HG03175 (cell line): ENCODE data around the gene GPATCH1.
"Not testable (repeated sequence)": the region's sequence is repeated elsewhere in the genome, so short reads cannot be mapped to it uniquely, and the experiment has no call there.

Source experiments
- ATAC-seq: cut with Tn5 transposase; IDR thresholded peaks from one replicate; pipeline ENCODE4 v1.9.1; 2021; ENCODE audit warnings: mild to moderate bottlenecking, moderate library complexity; ENCODE audit not compliant: unreplicated experiment

Gene GPATCH1

DNA sequence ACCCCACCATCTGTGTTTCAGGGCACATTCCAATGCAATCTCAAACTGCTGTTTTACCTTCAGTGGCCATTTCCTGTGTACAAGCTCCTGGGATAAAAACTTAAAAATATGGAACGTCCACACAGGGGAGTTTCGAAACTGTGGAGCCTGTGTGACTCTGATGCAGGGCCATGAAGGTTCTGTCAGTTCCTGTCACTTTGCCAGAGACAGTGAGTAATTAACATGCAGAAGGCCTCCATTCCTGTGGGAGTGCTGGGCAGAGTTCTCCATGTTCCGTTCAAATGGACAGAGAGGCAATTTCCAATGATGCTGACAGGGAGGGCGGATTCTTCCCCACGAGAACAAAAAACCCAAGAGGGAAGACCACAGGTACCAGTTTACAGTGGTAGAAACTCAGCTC lies 75.4 kb downstream of the GPATCH1 start:
- ATAC-seq: no peak

DNA sequence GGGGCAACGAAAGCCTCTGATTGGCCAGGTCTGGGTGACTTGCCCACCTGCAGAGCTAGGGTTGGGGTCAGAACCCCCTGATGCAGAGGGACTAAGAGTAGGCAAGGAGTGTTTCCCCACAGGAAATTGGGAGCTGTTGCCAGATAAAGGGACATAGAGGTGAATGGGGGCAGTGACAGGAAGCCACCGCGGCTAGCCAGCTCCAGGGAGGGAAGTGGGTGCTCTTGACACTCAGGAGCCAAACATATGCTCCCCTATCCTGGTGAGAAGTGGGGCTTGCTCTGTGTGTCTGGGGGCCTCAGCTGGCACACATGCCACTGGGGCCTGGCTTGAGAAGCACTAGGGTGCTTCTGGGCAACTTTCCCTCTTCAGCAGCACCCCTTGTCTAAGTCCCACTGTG lies 76.9 kb downstream of the GPATCH1 start:
- ATAC-seq: no peak

DNA sequence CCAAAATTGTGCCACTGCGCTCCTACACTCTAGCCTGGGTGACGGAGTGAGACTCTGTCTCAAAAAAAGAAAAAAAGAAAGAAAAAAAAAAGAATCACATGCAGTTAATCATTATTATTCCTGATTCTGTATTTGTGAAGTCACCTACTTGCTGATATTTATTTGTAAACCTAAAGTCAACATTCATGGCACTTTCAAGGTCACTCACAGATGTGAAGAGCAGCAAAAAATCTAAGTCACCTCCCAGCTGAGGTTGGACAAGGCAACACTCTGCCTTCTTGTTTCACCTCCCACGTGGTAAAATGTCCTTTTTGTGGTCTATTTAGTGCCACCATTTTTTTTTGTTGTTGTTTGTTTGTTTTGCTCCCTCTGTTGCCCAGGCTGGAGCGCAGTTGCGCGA lies 77.4 kb downstream of the GPATCH1 start:
- ATAC-seq: no peak

DNA sequence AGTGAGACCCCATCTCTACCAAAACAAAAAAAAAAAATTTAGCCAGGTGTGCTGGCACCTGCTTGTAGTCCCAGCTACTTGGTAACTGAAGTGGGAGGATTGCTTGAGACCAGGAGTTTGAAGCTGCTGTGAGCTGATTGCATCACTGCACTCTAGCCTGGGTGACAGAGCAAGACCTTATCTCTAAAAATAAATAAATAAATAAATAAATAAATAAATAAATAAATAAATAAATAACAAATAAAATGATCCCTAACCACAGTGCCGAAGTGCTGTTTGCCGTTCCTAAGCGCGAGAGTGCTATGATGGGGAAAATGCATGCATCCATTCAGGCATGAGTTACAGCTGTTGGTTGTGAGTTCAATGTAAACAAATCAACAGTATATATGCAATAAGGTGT lies 78.2 kb downstream of the GPATCH1 start:
- ATAC-seq: no peak

DNA sequence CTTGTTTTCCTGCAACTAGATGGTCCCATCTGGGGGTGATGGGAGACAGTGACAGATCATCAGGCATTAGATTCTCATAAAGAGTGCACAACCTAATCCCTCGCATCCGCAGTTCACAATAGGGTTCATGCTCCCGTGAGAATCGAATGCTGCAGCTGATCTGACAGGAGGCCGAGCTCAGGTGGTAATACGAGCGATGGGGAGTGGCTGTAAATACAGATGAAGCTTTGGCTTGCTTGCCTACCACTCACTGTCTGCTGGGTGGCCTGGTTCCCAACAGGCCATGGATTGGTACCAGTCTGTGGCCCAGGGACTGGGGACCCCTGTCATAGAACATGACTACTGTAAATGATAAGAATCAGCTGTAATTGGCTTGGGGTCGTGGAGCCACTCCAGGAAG lies 78.9 kb downstream of the GPATCH1 start:
- ATAC-seq: no peak

DNA sequence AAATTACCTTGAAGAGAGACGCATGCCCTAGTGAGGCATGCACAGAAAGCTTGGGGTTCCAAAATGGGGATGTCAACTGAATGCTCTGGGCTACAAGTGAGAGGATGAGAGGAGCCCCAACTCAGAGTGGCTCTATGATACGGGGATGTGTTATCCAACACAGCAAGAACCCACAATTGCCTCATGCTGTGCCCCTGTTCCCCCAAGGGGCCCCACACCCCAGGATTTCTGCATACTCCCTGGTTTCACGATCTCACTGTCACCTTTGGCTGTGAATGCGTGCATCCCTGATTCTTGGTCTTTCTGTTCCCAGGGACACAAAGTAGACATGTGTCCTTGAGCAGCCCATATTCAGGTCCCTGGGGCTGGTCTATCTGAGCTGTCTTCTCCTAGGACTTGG lies 80.2 kb downstream of the GPATCH1 start:
- no peak for ATAC-seq

DNA sequence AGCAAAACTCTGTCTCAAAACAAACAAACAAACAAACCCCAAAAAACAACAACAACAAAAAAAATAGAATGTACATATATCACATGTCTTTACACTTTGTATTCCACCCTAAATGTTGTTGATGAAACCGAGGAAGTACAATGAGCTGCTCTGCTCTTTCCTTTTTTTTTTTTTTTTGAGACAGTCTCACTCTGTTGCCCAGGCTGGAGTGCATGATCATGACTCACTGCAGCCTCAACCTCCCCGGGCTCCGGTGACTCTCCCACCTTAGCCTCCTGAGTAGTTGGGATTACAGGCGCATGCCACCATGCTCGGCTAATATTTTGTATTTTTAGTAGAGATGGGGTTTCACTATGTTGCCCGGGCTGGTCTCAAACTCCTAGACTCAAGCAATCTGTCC lies 82.5 kb downstream of the GPATCH1 start:
- ATAC-seq: no peak

DNA sequence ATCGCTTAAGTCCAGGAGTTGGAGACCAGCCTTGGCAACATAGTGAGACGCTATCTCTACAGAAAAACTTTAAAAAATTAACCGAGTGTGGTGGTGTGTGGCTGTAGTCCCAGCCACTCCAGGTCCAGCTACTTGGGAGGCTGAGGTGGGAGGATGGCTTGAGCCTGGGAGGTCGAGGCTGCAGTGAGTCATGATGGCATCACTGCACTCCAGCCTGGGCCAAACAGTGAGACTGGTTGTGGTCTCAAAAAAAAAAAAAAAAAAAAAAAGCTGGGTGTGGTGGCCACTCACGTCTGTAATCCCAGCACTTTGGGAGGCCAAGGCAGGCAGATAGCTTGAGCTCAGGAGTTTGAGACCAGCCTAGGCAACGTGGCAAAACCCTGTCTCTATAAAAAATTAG lies 85.1 kb downstream of the GPATCH1 start:
- ATAC-seq: not testable (repeated sequence)

DNA sequence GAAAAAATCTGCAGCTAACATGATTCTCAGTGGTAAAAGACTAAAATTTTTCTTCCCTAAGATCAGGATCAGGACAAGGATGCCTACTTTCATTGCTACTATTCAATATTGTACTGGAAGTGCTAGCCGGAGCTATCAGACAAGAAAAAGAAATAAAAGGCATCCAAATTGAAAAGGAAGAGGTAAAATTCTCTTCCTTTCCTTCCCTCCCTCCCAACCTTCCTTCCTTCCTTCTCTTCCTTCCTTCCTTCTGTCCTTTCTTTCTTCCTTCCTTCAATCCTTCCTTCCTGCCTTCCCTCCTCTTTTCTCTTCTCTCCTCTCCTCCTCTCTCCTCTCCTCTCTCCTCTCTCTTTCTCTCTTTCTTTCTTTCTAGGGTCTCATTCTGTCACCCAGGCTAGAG lies 86.5 kb downstream of the GPATCH1 start:
- no peak for ATAC-seq

DNA sequence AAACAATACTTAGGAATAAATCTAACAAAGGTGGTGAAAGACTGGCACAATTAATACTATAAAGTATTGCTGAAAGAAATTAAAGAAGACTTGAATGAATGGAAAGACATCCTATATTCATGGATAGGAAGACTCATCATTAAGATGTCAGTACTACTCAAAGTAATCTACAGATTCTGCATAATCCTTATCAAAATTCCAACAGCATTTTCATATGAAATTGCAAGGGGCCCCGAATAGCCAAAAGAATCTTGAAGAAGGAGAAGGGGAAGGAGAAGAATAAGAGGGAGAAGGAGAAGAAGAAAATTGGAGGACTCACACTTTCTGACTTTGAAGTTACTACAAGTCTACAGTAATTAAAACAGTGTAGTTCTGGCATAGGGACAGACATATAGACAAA lies 87.5 kb downstream of the GPATCH1 start:
- no peak for ATAC-seq

DNA sequence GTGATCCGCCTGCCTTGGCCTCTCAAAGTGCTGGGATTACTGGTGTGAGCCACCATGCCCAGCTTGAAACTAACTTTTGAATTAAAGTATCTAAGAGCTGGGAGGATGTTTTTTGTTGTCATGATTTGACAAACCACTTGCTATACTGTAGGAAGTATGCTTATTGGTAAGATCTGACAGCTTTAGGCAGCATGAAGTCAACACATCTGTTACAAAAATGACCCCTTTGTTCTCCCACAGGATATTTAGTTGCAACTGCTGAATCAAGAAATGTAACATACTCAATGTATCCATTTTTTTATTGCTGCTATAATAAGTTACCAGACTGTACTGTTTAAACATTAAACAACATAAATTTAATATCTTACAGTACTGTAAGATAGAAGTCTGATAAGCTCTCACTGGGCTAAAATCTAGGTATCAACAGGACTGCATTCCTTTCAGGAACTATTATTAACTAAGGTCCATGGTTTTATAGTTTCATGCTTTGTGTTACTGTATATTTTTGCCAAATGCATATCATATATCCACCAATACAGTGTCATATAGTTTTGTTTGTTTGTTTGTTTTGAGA lies 90.3 kb downstream of the GPATCH1 start:
- no peak for ATAC-seq

DNA sequence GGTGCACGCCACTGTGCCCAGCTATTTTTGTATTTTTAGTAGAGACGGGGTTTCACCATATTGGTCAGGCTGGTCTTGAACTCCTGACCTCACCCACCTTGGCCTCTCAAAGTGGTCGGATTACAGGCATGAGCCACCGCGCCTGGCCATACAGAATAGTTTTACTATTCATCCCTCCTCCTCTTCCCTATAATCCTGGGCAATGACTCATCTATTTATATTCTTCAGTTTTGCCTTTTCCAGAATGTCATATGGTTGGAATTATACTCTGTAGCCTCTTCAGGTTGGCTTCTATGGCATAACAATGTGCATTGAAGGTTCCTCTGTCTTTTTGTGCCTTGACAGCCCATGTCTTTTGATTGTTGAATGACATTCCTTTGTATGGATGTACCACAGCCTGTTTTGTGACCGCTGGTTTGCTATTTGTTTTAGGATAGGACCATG lies 91.0 kb downstream of the GPATCH1 start:
- no peak for ATAC-seq

DNA sequence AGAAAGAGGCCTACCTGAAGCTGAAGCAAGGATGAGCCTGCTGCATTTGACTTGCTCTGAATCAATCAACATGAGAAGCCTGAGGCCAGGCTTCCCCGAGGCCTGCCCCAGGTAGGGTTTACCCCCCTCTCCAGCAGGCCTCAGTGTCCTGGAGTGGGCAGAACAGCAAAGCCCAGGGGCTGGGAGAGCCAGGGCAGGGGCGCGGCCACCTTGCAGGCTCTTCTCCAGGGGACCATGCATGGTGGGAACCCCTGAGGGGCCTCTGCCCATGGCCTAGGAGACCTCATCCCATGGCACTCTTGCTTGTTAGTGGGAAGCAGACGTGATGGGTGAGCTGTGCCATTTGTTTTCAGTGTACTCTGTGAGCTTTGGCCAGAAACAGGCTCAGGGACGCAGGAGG lies 93.2 kb downstream of the GPATCH1 start:
- no peak for ATAC-seq

DNA sequence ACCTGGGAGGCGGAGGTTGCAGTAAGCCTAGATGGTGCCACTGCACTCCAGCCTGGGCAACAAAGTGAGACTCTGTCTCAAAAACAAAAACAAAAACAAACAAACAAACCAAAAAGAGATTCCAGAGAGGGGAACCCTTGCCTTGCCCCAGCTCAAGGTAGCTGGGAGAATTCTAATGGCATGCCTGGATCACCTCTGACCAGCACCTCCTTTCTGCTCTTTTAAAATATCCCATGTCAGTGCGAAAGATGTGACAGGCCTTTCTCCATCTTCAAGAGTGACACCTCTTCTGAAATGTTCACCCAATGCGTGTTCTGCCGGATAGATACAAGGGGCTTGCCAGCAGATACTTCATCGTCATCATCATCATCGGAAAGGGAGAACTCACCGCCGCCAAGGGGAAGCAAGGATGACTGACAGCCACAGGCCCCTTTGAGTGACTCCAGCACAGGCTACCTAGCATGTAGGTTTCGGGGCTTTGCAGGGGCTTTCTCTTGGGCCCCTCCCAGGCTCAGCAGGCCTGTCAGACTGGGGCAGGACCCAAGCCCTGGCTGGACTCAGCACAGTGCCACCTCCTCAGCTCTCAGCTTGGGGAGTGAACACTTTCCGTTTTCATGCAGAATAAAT lies 94.3 kb downstream of the GPATCH1 start:
- ATAC-seq: no peak

DNA sequence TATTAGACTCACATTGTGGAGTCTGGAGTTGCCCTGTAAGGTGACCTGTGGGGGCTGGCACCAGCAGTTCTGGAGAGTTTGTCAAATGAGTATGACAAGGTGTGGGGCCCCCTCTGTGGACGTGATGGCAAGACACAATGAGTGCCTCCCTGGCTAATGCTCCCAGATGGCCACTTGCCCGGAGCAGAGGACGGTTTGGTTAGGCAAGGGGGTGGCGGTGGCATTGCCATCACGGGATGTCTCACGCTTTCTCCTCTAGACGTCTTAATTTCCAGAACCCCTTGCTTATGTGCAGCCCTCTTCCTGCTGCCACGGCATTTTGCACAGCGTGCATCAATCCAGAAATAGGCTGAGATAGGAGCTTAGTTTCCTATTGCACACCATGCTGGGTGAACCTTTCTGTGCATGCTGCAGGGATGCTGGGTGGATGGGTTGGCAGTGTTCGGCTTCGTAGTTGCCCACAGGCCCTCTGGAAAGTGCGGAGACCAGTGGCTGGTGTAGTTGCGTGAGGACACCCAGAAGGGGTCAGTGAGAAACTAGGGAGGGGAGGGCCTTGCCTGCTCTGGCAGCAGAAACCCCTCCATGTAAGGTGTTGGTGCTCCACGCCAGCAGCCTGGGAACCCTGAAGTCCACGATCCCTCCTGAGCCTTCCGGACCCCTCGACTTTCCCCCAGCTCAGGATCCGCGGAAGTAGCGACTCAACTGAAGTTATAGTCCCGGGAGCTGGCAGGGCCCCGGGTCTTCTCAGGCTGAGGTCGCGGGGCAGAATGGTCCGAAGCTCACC lies 95.1 kb downstream of the GPATCH1 start:
- ATAC-seq: no peak

DNA sequence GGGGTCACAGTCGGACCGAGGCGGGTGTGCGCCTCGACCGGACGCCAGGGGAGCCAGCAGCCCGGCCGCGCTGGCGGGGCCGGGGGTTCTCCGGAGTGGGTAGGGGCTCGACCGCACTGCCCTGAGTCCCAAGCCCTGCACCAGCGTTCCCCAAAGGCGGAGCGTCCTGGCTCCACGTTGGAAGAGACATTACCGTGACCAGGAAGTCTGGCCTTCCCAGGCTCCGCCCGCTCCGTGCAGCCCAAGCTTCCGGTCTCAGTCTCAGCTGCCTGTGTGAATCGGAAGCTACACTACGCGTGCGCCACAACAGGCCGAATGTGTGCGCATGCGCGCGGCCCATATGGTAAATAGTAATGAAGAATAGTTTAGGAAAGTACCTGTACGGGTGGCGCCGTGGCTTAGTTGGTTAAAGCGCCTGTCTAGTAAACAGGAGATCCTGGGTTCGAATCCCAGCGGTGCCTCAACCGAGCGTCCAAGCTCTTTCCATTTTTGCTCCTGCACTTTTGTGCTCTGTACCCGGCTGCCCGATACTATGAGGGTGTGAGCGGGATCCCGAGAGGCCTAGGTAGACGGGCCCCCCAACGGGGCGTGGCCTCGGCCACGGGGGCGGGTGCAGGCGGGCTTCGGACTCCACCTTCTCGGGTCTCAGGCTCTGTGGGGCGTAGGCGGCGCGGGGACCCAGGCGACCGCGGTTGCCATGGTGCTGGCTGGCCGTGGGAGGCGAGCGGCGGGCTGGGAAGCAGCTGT lies 95.9 kb downstream of the GPATCH1 start:
- peak; percentile 86 for ATAC-seq

DNA sequence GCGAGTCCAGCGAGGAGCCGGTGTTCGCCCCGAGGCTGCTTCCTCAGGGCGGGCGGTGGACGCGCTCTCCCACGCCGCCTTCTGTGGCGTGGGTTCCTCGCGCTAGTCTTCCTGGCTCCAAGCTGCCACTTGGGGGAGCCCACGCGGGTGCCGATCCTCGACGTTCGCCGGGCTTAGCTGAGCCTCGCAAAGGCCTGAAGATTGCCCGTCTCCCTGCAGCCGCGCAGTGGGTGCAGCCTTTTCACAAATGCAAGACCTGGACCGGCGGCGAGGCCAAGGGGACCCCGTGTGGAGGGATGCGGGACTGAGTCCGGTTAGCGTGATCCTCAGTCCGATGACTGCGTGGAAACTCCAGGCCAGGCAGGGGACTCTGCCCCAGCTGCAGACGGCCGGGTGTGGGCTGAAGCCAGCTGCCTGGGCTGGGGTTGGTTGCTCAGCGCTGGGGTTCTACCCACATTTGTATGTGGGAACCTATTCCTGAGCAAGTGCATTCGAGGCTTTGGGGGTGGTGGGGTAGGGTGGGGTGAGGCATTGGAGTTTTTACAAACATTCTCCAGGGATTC lies 96.5 kb downstream of the GPATCH1 start:
- peak; percentile 21 for ATAC-seq
